BLaER1 (cell line): ENCODE data around the gene PLTP.
"Not testable (repeated sequence)": the region's sequence is repeated elsewhere in the genome, so short reads cannot be mapped to it uniquely, and the experiment has no call there.

Experiments used
- H3K27ac ChIP-seq: shearing (Covaris generic); formaldehyde crosslinking; 2 replicates; pipeline ENCODE4 v1.8.1; 2022
- H3K27me3 ChIP-seq: shearing (Covaris generic); formaldehyde crosslinking; 2 replicates; pipeline ENCODE4 v1.8.1; 2022
- H3K36me3 ChIP-seq: shearing (Covaris generic); formaldehyde crosslinking; 2 replicates; pipeline ENCODE4 v1.8.1; 2022
- H3K4me1 ChIP-seq: shearing (Covaris generic); formaldehyde crosslinking; 2 replicates; pipeline ENCODE4 v1.8.1; 2022
- H3K4me2 ChIP-seq: shearing (Covaris generic); formaldehyde crosslinking; 2 replicates; pipeline ENCODE4 v1.8.1; 2022
- H3K4me3 ChIP-seq: shearing (Covaris generic); formaldehyde crosslinking; 2 replicates; pipeline ENCODE4 v1.8.1; 2022
- H3K9ac ChIP-seq: shearing (Covaris generic); formaldehyde crosslinking; 2 replicates; pipeline ENCODE4 v1.8.1; 2022
- H3K9me3 ChIP-seq: shearing (Covaris generic); formaldehyde crosslinking; 2 replicates; pipeline ENCODE4 v1.8.1; 2022
- H4K20me1 ChIP-seq: shearing (Covaris generic); formaldehyde crosslinking; 2 replicates; pipeline ENCODE4 v1.8.1; 2022
- Cebpa-rat ChIP-seq: shearing (Covaris generic); IDR thresholded peaks from 2 replicates; pipeline ENCODE4 v1.8.1; 2022

Gene PLTP

DNA sequence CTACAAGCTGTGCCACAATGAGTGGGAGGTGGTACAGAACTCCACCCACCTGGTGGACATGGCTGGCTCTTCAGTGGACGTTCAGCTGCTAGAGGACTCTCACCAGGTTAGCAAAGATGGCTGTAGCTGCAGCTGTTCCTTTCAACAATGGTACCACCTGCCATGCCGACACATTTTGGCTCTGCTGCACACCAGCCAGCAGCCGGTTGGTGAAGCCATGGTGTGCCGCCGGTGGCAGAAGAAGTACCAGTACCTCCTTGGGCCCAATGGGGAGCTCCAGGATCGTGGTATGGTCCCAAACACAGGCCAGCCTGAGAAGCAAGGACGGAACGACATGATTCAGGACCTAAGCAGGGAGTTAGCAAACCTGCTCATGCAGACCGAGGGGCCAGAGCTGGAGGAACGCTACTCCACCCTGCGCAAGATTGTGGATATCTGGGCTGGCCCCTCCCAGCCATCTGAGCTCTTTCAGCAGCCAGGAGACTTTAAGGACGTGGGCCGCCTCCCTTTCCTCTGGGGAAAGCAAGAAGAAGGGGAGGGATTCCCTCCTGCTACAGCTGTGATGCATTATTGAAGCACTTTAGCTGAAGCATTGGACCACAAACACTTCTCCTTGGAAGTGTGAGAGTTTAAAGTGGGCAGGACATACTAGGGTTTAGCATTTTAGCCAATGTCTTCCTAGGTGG, 33.7 kb downstream of the PLTP start:
- H4K20me1 ChIP-seq, result peaks cover 21% of the 10 kb centered on the region; the same call in 1 of the 2 replicates
- TF ChIP-seq Cebpa-rat, result no peak
- H3K4me3 ChIP-seq, result no peak overlapping the region
- no peak overlapping the region for H3K4me2 ChIP-seq
- H3K27ac ChIP-seq, result no peak overlapping the region
- no peaks in the 10 kb centered on the region for H3K9me3 ChIP-seq
- no peak overlapping the region for H3K9ac ChIP-seq
- peaks cover 18% of the 10 kb centered on the region for H3K4me1 ChIP-seq
- no peaks in the 10 kb centered on the region for H3K27me3 ChIP-seq
- peaks cover 51% of the 10 kb centered on the region for H3K36me3 ChIP-seq

- peaks cover 44% of the 10 kb centered on the region for H3K36me3 ChIP-seq
- no peak for TF ChIP-seq Cebpa-rat
- H3K9me3 ChIP-seq, result no peaks in the 10 kb centered on the region
- 0 out of 2 replicates have a peak, but pooled peaks cover 11% of the 10 kb centered on the region for H4K20me1 ChIP-seq
- H3K27me3 ChIP-seq, result no peaks in the 10 kb centered on the region
- no peak overlapping the region for H3K4me2 ChIP-seq
- no peak overlapping the region for H3K4me3 ChIP-seq
- H3K9ac ChIP-seq, result no peak overlapping the region
- H3K27ac ChIP-seq, result no peak overlapping the region
- no peaks in the 10 kb centered on the region for H3K4me1 ChIP-seq
Observed at GRCh38 chr20:45874576-45874975, 37.4 kb downstream of the PLTP start.

GRCh38 chr20:45874104-45874481, 37.9 kb downstream of the PLTP start:
- Histone ChIP-seq H4K20me1 (0 out of 2 replicates have a peak, but pooled peaks cover 11% of the 10 kb centered on the region), H3K36me3 (peaks cover 44% of the 10 kb centered on the region)
- not testable (repeated sequence) for H3K27ac ChIP-seq, H3K4me2 ChIP-seq, H3K4me3 ChIP-seq, H3K4me1 ChIP-seq, H3K9me3 ChIP-seq, H3K9ac ChIP-seq, H3K27me3 ChIP-seq

GRCh38 chr20:45873409-45874103, 38.4 kb downstream of the PLTP start:
- TF ChIP-seq Cebpa-rat, result no peak
- H3K27ac ChIP-seq, result no peak overlapping the region
- no peak overlapping the region for H3K4me2 ChIP-seq

GRCh38 chr20:45872626-45873025, 39.3 kb downstream of the PLTP start:
- Histone ChIP-seq H3K4me3 (no peak overlapping the region), H3K27me3 (no peaks in the 10 kb centered on the region), H3K27ac (no peak overlapping the region), H3K36me3 (peaks cover 30% of the 10 kb centered on the region), H4K20me1 (0 out of 2 replicates have a peak, but pooled peaks cover 2% of the 10 kb centered on the region), H3K4me1 (no peaks in the 10 kb centered on the region), H3K9ac (no peak overlapping the region), H3K4me2 (no peak overlapping the region), H3K9me3 (no peaks in the 10 kb centered on the region)
- no peak for TF ChIP-seq Cebpa-rat

More at GRCh38 chr20:45873409-45874103, 38.4 kb downstream of the PLTP start:
- Histone ChIP-seq H4K20me1 (0 out of 2 replicates have a peak, but pooled peaks cover 11% of the 10 kb centered on the region), H3K9ac (no peak overlapping the region), H3K9me3 (no peaks in the 10 kb centered on the region), H3K27me3 (no peaks in the 10 kb centered on the region), H3K4me3 (no peak overlapping the region), H3K4me1 (no peaks in the 10 kb centered on the region), H3K36me3 (peaks cover 39% of the 10 kb centered on the region)

DNA sequence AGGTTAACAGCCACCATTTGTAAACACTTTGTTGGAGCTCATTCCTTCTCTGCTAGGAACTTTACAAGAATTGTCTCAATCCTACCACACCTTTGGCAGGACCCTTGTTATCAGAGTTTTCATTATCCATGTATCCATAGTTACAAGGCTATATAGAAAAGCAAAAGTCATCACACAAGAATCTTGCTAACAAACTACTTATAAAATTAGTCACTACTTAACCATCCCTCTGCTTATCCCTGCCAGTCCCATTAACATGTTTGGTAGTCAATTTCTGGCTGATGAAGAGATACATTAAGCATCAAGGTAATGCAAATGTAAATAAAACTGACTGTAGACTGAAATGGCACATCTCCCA, 44.2 kb downstream of the PLTP start:
- no peak overlapping the region for H3K4me2 ChIP-seq
- H4K20me1 ChIP-seq, result 0 out of 2 replicates have a peak, but pooled peaks cover 11% of the 10 kb centered on the region
- H3K9me3 ChIP-seq, result no peaks in the 10 kb centered on the region
- no peaks in the 10 kb centered on the region for H3K4me1 ChIP-seq
- H3K27me3 ChIP-seq, result no peaks in the 10 kb centered on the region
- no peak for TF ChIP-seq Cebpa-rat
- no peak overlapping the region for H3K9ac ChIP-seq
- peaks cover 13% of the 10 kb centered on the region; the same call in 1 of the 2 replicates for H3K36me3 ChIP-seq
- no peak overlapping the region for H3K27ac ChIP-seq
- no peak overlapping the region for H3K4me3 ChIP-seq

- Histone ChIP-seq H3K4me2 (no peak overlapping the region), H3K36me3 (peaks cover 8% of the 10 kb centered on the region; the same call in 1 of the 2 replicates), H3K4me3 (no peak overlapping the region), H3K27me3 (no peaks in the 10 kb centered on the region), H3K9ac (no peak overlapping the region), H3K4me1 (no peaks in the 10 kb centered on the region), H4K20me1 (0 out of 2 replicates have a peak, but pooled peaks cover 11% of the 10 kb centered on the region), H3K9me3 (no peaks in the 10 kb centered on the region), H3K27ac (no peak overlapping the region)
- no peak for TF ChIP-seq Cebpa-rat
Observed at GRCh38 chr20:45867136-45867818, 44.7 kb downstream of the PLTP start.

DNA sequence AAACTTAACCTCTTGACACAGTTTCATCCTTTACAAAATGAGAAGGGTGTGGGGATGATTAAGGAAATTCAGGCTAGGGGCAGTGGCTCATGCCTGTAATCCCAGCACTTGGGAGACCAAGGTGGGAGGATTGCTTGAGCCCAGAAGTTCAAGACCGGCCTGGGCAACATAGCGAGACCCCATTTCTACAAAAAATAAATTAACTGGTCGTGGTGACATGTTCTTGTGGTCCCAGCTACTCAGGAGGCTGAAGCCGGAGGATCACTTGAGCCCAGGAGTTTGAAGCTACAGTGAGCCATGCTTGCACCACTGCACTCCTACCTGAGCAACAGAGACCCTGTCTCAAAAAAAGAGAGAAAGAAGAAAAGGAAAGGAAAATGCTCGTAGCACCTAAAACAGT, 45.5 kb downstream of the PLTP start:
- Histone ChIP-seq H3K4me3 (no peak overlapping the region), H3K27ac (no peak overlapping the region), H3K9ac (no peak overlapping the region), H3K9me3 (no peaks in the 10 kb centered on the region), H4K20me1 (0 out of 2 replicates have a peak, but pooled peaks cover 11% of the 10 kb centered on the region), H3K4me2 (no peak overlapping the region), H3K36me3 (peaks cover 7% of the 10 kb centered on the region; the same call in 1 of the 2 replicates), H3K4me1 (peaks cover 1% of the 10 kb centered on the region; the same call in 1 of the 2 replicates), H3K27me3 (no peaks in the 10 kb centered on the region)
- TF ChIP-seq Cebpa-rat, result no peak

DNA sequence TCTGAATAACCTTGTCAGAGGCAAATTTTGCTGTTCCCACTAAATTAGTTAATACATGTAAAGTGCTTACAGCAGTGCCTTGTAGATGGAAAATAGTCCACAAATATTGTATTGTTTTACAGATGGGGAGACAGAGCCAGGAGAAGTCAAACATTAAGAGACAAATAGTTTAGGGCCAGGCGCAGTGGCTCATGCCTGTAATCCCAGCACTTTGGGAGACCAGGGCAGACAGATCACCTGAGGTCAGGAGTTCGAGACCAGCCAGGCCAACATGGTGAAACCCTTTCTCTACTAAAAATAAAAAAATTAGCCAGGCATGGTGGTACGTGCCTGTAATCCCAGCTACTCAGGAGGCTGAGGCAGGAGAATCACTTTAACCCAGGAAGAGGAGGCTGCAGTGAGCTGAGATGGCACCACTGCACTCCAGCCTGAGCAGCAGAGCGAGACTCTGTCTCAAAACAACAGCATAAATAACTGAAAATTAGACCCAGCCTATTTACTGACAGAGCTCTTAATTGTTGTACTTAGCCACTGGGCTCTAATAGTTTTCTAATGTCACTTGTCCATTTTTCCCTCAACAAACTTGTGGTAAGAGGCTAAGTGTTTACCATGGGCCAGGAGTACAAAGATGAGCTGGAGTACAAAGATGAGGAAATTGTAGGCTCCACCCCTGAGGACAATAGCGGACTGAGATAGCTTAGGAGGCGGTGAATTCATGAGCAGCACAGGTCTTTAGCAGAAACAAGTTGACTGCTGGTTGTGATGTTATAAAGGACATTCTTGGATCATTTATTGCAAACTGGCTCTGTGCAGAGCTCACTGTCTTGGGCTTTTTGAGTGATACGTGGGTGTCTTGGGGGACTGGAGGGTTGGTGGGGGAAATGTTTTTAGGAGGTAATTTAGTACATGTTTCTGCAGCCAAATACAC, 48.1 kb downstream of the PLTP start:
- H3K27ac ChIP-seq, result no peak overlapping the region
- no peak overlapping the region for H3K9ac ChIP-seq
- H3K27me3 ChIP-seq, result no peaks in the 10 kb centered on the region
- no peak for TF ChIP-seq Cebpa-rat
- H3K4me3 ChIP-seq, result no peak overlapping the region
- H3K4me2 ChIP-seq, result no peak overlapping the region
- H3K36me3 ChIP-seq, result 0 out of 2 replicates have a peak, but pooled peaks cover 5% of the 10 kb centered on the region
- no peaks in the 10 kb centered on the region for H3K9me3 ChIP-seq
- 0 out of 2 replicates have a peak, but pooled peaks cover 11% of the 10 kb centered on the region for H4K20me1 ChIP-seq
- H3K4me1 ChIP-seq, result peaks cover 13% of the 10 kb centered on the region
